AG09309 (cell line): ENCODE measurements around the gene IER5L.

Experiments used
- DNase-seq: peaks from one replicate; pipeline ENCODE4 v3.0.0-alpha.2; 2010; ENCODE audit warnings: low read depth
- H3K4me3 ChIP-seq: 2 replicates; pipeline ENCODE4 v1.5.1; 2011; ENCODE audit warnings: mild to moderate bottlenecking, low read depth, low read length, moderate library complexity; ENCODE audit not compliant: control insufficient read depth
- CTCF ChIP-seq: IDR thresholded peaks from 2 replicates; pipeline ENCODE4 v1.5.1; 2011; ENCODE audit warnings: mild to moderate bottlenecking, low read depth, low read length, inconsistent platforms; ENCODE audit not compliant: insufficient read depth, control insufficient read depth; ENCODE audit errors: missing control alignments

Gene IER5L

DNA sequence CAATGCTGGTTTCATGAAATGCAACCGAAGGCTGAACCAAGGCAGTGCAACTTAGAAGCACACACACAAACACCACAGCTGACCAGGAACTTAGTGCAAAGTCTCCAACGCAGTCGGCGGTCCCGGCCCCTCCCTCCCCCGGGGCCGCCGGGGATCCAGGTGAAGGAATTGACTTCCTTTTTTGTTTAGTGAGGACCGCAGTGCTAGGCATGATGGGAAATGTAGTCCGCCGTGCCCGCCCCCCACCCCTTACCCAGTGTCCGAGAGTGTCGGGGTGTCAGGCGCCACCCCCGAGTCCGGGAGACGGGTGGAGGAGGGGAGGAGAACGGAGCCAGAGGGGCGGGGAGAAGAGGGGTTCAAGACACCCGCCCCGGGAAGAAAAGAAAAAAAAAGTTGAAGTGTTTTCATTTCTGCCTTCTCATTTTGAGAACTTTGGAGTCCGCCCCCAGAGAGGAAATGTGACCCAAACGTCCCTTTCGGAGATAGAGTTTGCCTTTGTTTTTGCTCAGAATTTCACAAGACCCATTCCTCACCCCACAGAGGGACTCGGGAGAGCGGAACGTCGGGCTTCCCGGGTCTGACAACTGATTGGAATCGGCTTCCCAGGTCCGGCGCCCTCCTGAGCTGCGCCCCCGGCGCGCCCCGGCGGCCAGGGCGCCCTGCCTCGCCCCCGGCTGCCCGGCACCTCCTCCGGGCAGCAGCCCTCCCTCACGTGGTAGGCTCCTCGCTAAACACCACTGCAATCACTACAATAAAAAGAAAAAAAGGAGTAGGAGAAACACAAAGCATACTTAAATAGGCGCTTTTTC is 2.0 kb downstream of the IER5L start:
- H3K4me3 ChIP-seq = peak overlapping the region; percentile 66
- peak; percentile 72 for DNase-seq
- TF ChIP-seq CTCF = no peak

DNA sequence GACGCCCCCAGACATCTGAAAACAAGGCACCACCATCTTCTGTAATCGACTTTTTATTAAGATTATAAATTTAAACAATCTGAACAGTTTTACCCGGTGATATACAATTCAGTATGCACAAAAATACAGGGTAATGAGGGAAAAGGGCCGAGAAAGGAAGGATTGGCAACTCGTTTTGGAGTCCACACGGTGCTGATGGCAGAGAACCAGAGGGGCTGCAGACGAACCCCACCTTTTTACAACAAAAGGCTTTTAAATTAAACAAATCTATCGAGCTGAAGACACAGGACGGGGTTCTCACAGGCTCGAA is 2.6 kb downstream of the IER5L start:
- DNase-seq = no peak
- TF ChIP-seq CTCF = no peak
- peak overlapping the region; percentile 66 for H3K4me3 ChIP-seq

- TF ChIP-seq CTCF = peak; percentile 15
- peak overlapping the region; percentile 66 for H3K4me3 ChIP-seq
- DNase-seq = peak; percentile 79
These were observed 3.1 kb downstream of the IER5L start for GRCh38 chr9:129174724-129175514.

GRCh38 chr9:129174102-129174723 is 3.8 kb downstream of the IER5L start:
- peak; percentile 92 for TF ChIP-seq CTCF
- peak; percentile 82 for DNase-seq
- peak overlapping the region; percentile 66 for H3K4me3 ChIP-seq

DNA sequence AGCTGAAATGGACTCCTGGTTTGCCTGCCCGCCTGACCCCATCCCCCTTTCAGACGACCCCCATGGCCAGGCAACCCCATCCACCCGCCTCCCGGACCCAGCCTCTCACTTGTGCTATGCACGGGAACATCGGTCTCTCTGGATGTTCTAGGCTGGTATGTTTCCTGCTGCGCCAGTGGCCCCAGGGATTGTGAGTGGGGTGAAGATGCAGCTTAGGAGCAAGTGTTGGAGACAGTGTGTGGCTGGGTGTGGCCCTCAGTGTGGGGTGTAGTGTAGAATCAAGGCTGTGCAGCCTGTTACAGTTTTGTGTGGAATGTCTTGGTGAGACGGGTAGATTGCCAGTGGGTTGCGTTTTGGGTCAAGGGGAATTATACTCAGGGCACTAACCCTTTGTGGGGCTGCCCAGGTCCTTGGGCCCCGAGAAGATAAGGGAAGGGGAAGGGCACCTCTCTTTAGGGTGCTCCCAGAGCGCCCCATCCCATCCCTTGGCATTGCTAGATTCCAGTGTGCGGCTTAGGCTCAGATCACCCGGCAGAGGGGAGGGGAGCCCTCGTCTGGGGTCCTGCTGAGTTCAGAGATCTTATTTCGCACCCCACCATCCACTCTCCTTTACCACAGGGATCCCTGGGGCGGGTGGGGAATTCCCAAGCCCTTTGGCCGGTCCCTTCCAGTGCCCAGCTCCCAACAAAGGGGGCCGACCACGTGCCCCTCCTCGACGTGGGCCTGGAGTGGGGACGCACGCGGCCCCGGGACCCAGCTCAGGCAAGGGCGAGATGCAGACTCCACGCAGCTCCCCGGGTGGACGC is 4.6 kb downstream of the IER5L start:
- no peak for TF ChIP-seq CTCF

GRCh38 chr9:129172816-129173215 is 5.2 kb downstream of the IER5L start:
- TF ChIP-seq CTCF = no peak
- no peak for DNase-seq

More for the DNA sequence above, 4.6 kb downstream of the IER5L start:
- DNase-seq = no peak
- H3K4me3 ChIP-seq = peak overlapping the region; percentile 66

More at GRCh38 chr9:129172816-129173215, 5.2 kb downstream of the IER5L start:
- no peak overlapping the region for H3K4me3 ChIP-seq
